ENCODE data around the gene ALDH1B1.

Gene ALDH1B1

DNA sequence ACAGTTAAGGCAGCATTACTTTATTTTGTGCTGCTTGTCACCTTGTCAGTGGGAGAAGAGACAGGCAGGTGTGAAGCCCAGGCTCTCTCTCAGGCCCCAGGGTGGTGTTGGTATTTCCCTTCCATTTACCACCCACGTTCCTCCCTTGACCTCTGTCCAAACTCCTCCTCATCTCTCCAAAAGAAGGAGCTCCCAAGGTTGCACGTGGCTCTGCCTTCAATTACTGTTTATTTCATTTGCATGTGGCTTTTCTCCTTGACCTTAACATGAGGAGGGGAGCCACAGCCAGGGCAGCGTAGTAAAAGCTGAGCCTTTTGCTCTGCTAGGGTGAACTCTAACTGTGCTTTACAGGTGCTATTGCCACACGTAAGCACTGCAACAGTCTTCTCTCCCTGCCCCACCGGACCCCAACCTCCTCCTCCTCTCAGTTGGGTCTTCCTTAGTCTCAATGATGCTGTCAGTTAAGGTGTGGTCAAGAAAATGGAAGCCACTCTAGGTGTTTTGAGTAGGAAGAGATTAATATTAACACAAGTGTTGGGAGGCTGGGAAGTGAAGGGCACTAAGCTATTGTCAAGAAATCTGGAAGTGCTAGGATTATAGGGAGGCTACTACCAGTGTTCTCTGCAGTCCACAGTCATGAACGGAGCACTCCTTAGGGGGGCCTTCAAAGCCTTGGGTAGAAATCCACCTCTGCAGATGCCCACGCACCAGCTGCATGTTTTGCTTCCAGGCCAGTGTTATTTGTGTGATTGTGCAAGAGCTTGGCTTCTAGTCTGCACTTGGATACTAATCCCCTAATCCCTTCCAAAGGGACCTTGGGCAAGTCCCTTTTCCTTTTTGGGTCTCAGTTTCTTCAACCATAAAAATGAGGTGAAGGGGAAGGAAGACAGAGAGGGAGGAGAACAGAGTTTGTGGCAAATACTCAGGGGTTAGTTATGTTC is 3.9 kb upstream of the ALDH1B1 start:
- Histone ChIP-seq H3K9ac (ENCODE audit: insufficient read length) (no peak overlapping the region), H3K27ac (no peak overlapping the region), H3K36me3 (ENCODE audit: insufficient read depth, low read length) (no peaks in the 10 kb centered on the region), H3K9me3 (ENCODE audit: low read depth, low read length) (no peaks in the 10 kb centered on the region), H3K4me3 (no peak overlapping the region)
- TF ChIP-seq POLR2AphosphoS5 (IDR thresholded peaks at IDR 0.05; ENCODE audit: borderline replicate concordance, low read depth, low read length) (no peak), EZH2 (IDR thresholded peaks at IDR 0.05) (no peak)
- no peak for DNase-seq (ENCODE audit: low read depth, low spot score)

DNA sequence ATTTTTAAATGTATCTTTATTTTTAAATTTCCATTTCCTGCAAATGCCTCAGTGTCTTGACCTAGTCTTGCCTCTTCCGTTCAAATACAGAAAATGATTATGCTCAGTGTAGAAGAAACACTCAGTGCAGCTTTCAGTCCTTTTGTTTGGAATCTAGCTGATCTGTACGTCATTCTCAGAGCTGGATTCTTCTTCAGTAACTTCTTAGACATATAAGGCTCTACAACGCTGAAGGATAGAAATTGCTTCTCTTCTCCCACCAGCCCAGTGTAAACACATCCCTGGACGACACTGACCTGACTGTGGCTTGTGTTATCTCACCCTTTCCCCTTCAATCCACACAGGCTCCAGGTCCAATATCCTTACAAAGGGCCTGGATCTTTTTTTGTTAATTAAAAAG is 3.2 kb upstream of the ALDH1B1 start:
- Histone ChIP-seq H3K27ac (no peak overlapping the region), H3K4me3 (no peak overlapping the region), H3K9ac (ENCODE audit: insufficient read length) (no peak overlapping the region), H3K9me3 (ENCODE audit: low read depth, low read length) (no peaks in the 10 kb centered on the region), H3K36me3 (ENCODE audit: insufficient read depth, low read length) (no peaks in the 10 kb centered on the region)
- no peak for DNase-seq (ENCODE audit: low read depth, low spot score)
- no peak for TF ChIP-seq POLR2AphosphoS5 (IDR thresholded peaks at IDR 0.05; ENCODE audit: borderline replicate concordance, low read depth, low read length)
- no peak for TF ChIP-seq EZH2 (IDR thresholded peaks at IDR 0.05)
- no peak for TF ChIP-seq FOXP2 (optimal IDR thresholded peaks at IDR 0.05; ENCODE audit: control extremely low read depth, extremely low read length, insufficient read depth)

DNA sequence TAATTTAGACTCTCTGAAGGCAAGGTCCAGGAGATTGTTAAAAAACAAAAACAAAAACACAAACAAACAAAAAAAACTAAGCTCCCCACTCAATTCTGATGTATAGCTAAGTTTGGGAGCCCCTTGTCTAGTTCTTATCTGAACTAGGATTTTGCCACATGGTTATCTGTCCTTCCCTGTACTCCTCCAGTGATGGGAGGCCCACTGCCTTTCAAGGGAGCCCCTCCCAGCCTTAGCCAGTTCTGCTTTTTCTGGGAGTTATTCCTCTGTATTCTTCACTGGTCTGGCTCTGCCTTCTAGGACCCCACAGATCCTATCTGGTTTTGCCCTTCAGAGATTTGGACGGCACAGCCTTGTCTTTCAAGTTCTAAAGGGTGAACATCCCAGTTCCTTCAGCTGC is 2.1 kb upstream of the ALDH1B1 start:
- no peak for DNase-seq (ENCODE audit: low read depth, low spot score)
- TF ChIP-seq EZH2 (IDR thresholded peaks at IDR 0.05) (no peak), FOXP2 (optimal IDR thresholded peaks at IDR 0.05; ENCODE audit: control extremely low read depth, extremely low read length, insufficient read depth) (no peak), POLR2AphosphoS5 (IDR thresholded peaks at IDR 0.05; ENCODE audit: borderline replicate concordance, low read depth, low read length) (no peak)
- H3K9ac ChIP-seq (ENCODE audit: insufficient read length) = no peak overlapping the region
- H3K27ac ChIP-seq = no peak overlapping the region
- H3K9me3 ChIP-seq (ENCODE audit: low read depth, low read length) = no peaks in the 10 kb centered on the region
- no peaks in the 10 kb centered on the region for H3K36me3 ChIP-seq (ENCODE audit: insufficient read depth, low read length)
- H3K4me3 ChIP-seq = no peak overlapping the region

DNA sequence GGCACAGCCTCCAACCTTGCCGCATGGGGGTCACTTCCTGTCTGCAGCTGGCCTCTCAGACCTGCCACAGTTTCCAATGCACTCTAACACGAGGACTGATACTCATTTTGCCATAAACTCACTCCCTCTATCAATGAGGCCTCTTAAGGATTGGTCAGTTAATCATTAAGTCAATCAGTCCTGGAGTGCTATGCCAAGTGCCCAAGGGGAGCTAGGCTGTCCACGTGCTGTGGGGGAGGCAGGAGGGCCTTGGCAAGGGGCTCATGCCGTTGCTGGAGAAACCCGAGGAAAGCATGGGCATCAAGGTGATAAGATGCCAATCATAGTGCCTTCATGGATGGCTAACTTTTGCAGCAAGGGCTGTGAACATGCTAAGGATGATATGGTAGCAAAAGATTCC is 1.7 kb upstream of the ALDH1B1 start:
- DNase-seq (ENCODE audit: low read depth, low spot score) = no peak
- Histone ChIP-seq H3K4me3 (no peak overlapping the region), H3K36me3 (ENCODE audit: insufficient read depth, low read length) (no peaks in the 10 kb centered on the region), H3K27ac (no peak overlapping the region), H3K9me3 (ENCODE audit: low read depth, low read length) (no peaks in the 10 kb centered on the region), H3K9ac (ENCODE audit: insufficient read length) (no peak overlapping the region)
- TF ChIP-seq FOXP2 (optimal IDR thresholded peaks at IDR 0.05; ENCODE audit: control extremely low read depth, extremely low read length, insufficient read depth) = no peak
- TF ChIP-seq EZH2 (IDR thresholded peaks at IDR 0.05) = no peak
- TF ChIP-seq POLR2AphosphoS5 (IDR thresholded peaks at IDR 0.05; ENCODE audit: borderline replicate concordance, low read depth, low read length) = no peak

DNA sequence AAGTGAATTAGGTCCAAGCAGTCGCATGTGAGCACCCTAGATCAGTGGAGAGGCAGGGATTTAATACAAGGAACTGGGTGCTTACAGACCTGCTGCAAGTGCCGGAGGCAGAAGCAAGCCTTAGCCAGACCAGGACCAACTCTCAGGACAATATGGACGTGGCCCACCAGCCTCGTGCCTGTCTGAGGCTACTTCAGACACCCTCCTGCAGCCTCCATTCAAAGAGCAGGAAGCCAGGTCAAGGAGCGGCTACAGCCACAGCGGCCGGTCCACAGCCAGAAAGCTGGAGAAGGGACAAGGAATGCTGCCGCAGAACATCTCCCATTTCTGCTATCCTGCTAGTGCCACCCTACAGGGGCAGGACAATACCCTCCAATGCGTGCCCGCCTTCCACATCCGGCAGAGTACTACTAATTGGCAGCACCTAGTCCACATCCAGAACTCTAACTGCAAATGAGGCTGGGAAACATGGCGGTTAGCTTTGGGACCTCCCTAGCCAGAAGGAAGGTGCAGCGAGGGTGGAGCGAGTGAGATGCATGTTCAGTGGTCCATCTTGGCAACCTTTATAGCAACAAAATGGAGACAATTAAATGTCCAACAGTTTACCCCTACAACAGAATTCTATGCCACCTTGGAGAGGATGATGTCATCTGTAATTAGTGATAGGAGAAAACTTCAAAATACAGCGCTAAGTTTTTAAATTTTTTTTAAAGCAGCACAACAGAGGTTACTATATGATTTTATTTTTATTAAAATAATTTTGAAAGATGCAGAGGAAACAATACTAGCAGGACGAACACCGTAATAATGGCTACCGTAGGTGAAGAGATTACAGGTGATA is 1.0 kb upstream of the ALDH1B1 start:
- H3K9ac ChIP-seq (ENCODE audit: insufficient read length) = no peak overlapping the region
- TF ChIP-seq FOXP2 (optimal IDR thresholded peaks at IDR 0.05; ENCODE audit: control extremely low read depth, extremely low read length, insufficient read depth) (no peak), EZH2 (IDR thresholded peaks at IDR 0.05) (no peak), POLR2AphosphoS5 (IDR thresholded peaks at IDR 0.05; ENCODE audit: borderline replicate concordance, low read depth, low read length) (no peak)
- H3K27ac ChIP-seq = no peak overlapping the region
- H3K36me3 ChIP-seq (ENCODE audit: insufficient read depth, low read length) = no peaks in the 10 kb centered on the region; the same call in 1 of the 2 replicates
- H3K4me3 ChIP-seq = no peak overlapping the region
- no peaks in the 10 kb centered on the region for H3K9me3 ChIP-seq (ENCODE audit: low read depth, low read length)
- no peak for DNase-seq (ENCODE audit: low read depth, low spot score)

DNA sequence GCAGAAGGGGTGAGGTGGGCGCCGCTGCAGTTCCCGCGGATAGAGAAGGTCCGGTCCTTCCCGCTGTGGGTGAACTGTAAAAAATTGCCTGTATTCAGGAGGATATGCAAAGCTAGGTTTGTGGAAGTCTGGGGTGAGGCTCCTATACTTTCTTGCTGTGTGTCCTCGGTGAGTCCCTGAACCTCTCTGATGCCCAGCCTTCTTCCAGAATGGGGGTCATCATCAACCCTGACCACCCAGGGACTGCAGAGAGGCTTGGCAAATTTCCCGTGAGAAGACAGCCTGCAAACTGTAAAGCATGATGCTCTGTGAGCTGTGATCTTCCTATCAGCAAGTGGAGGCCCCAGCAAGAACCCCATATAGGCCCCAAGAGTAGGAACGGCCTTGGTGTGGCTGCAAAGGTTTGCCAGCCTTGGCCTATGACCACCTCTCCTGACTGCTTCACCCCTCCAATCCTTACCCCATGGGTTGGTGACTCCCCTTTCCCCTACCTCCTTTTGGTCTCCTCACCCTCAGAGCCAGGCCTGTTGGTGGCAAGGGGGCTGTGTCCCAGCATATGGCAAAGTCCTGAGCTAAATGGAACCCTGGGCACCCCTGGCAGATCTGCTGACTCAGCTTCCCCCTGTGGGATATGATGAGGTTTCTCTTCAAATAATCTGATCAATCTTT is 760 bp downstream of the ALDH1B1 start:
- H3K36me3 ChIP-seq (ENCODE audit: insufficient read depth, low read length) = no peaks in the 10 kb centered on the region; the same call in 1 of the 2 replicates
- TF ChIP-seq FOXP2 (optimal IDR thresholded peaks at IDR 0.05; ENCODE audit: control extremely low read depth, extremely low read length, insufficient read depth) (no peak), EZH2 (IDR thresholded peaks at IDR 0.05) (no peak), POLR2AphosphoS5 (IDR thresholded peaks at IDR 0.05; ENCODE audit: borderline replicate concordance, low read depth, low read length) (no peak)
- no peak for DNase-seq (ENCODE audit: low read depth, low spot score)
- H3K9ac ChIP-seq (ENCODE audit: insufficient read length) = peak overlapping the region; percentile 56
- H3K4me3 ChIP-seq = peak overlapping the region; percentile 75
- no peak overlapping the region for H3K27ac ChIP-seq
- no peaks in the 10 kb centered on the region for H3K9me3 ChIP-seq (ENCODE audit: low read depth, low read length)

DNA sequence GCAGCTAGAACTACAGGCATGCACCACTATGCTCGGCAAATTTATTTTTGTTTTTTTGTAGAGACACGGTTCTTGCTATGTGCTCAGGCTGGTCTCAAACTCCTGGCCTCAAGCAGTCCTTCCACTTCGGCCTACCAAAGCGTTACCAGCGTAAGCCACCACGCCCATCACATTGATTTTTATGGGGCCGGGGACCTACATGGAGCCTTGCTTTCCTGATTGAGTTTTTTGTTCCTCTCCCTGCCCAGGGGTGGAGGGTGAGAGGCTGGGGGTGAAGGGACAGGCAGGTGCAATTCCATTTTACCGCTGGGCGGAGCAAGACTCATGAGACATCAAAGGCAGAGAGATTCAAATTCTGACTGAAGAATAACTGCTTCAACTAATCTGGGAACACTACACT is 1.9 kb downstream of the ALDH1B1 start:
- TF ChIP-seq EZH2 (IDR thresholded peaks at IDR 0.05) (no peak), POLR2AphosphoS5 (IDR thresholded peaks at IDR 0.05; ENCODE audit: borderline replicate concordance, low read depth, low read length) (no peak), FOXP2 (optimal IDR thresholded peaks at IDR 0.05; ENCODE audit: control extremely low read depth, extremely low read length, insufficient read depth) (no peak)
- Histone ChIP-seq H3K9ac (ENCODE audit: insufficient read length) (no peak overlapping the region), H3K36me3 (ENCODE audit: insufficient read depth, low read length) (no peaks in the 10 kb centered on the region; the same call in 1 of the 2 replicates), H3K27ac (no peak overlapping the region), H3K9me3 (ENCODE audit: low read depth, low read length) (no peaks in the 10 kb centered on the region), H3K4me3 (no peak overlapping the region)
- DNase-seq (ENCODE audit: low read depth, low spot score) = no peak

All from SK-N-MC (cell line).